GM12874 (cell line): ENCODE data around the gene SBF2.

ENCODE experiments used
- CTCF ChIP-seq: IDR thresholded peaks from 2 replicates; pipeline ENCODE4 v1.5.1; 2011; ENCODE audit warnings: low read depth, mild to moderate bottlenecking, control low read depth, low read length, moderate library complexity; ENCODE audit not compliant: insufficient read depth

SBF2 gene

GRCh38 chr11:9784602-9785315, 509.3 kb downstream of the SBF2 start:
- no peak for TF ChIP-seq CTCF

- no peak for TF ChIP-seq CTCF
Measured at GRCh38 chr11:9783986-9784385, 510.0 kb downstream of the SBF2 start.

- no peak for TF ChIP-seq CTCF
Measured at GRCh38 chr11:9780929-9781328, 513.1 kb downstream of the SBF2 start.

- no peak for TF ChIP-seq CTCF
Measured at GRCh38 chr11:9777525-9777924, 516.5 kb downstream of the SBF2 start.

GRCh38 chr11:9777066-9777465, 517.0 kb downstream of the SBF2 start:
- no peak for TF ChIP-seq CTCF

DNA sequence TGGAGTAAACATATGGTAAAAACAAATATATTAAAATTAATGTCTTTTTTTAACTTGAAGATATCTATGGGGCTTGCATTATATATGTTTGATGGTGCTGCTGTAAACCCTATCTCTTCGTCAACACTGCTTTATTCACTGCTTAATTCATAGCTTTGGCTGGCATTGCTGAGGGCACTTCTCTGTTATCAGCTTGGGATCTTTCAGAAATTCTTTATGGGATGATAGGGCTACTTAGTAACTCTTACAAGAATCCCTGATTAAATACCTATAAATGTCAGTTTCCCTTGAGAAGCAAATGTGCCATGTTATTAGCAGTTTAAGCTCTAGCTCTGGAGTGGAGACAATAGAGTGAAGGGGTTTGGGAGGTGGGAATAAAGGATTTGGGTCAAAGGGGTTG, 517.8 kb downstream of the SBF2 start:
- no peak for TF ChIP-seq CTCF

DNA sequence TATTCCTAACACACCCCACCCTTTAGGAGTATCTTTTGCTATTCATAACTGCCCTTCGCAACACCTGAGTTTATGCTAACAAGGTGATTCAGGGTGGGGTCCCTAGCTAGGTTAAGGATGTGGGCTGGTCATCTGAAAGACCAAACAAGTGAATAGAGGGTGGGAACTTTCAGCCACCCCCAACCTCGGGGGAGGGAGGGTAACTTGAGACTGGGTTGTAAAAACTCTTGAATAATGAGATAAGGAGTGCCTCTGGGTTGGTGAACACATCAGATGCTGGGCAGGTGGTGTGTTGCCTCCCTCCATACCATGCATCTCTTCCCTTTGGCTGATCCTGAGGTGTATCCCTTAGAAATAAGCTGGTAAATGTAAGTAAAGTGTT, 518.6 kb downstream of the SBF2 start:
- no peak for TF ChIP-seq CTCF
